Kidney (tissue), 14 donors: Measurements from ENCODE around the gene KIAA0825. TPM values are rescaled to one million over a fixed set of nuclear protein-coding genes. Genes with fewer than 3 reads are reported as not detected.

Source experiments
- DNase-seq, 5 donors: peaks; one replicate each; pipeline ENCODE4 v3.0.0-alpha.2; 2013 to 2020
- FAIRE-seq: peaks from 2 replicates; lab custom pipeline; 2012; peaks lifted over from hg19 to GRCh38; lab: Jason Lieb, UNC
- H3K27ac ChIP-seq, 2 donors: one replicate each; pipeline ENCODE4 v1.7.0; 2013; ENCODE audit warnings: low read depth in 2 of 2, low read length in 2 of 2, inconsistent platforms in 1 of 2
- H3K27me3 ChIP-seq: one replicate; pipeline ENCODE4 v1.7.1; 2013; ENCODE audit warnings: low read length, inconsistent platforms; ENCODE audit not compliant: control insufficient read depth, insufficient read depth
- H3K36me3 ChIP-seq, 3 donors: one replicate each; pipeline versions ENCODE4 v1.7.0 to v1.7.1; 2013; ENCODE audit warnings: low read length in 3 of 3, control low read depth in 1 of 3, inconsistent platforms in 1 of 3; ENCODE audit not compliant: insufficient read depth in 3 of 3, control insufficient read depth in 2 of 3
- H3K4me1 ChIP-seq, 3 donors: one replicate each; pipeline versions ENCODE4 v1.7.0 to v1.7.1; 2013; ENCODE audit warnings: low read length in 3 of 3, inconsistent platforms in 1 of 3, low read depth in 1 of 3; ENCODE audit not compliant: control insufficient read depth in 2 of 3, insufficient read depth in 2 of 3
- H3K4me3 ChIP-seq, 3 donors: one replicate each; pipeline versions ENCODE4 v1.7.0 to v1.8.1; 2013; ENCODE audit warnings: low read length in 3 of 3, control low read depth in 1 of 3, inconsistent platforms in 1 of 3
- H3K9ac ChIP-seq, 3 donors: one replicate each; pipeline versions ENCODE4 v1.7.0 to v1.7.1; 2013; ENCODE audit warnings: low read length in 3 of 3, control low read depth in 1 of 3, inconsistent platforms in 1 of 3
- H3K9me3 ChIP-seq, 3 donors: one replicate each; pipeline versions ENCODE4 v1.7.0 to v1.7.1; 2013; ENCODE audit warnings: low read length in 3 of 3, control low read depth in 1 of 3, inconsistent platforms in 1 of 3; ENCODE audit not compliant: control insufficient read depth in 2 of 3, insufficient read depth in 1 of 3
- intact Hi-C: fragments of 100-400 bp; cut with DNase I; formaldehyde crosslinking; loops from one replicate; pipeline ENCODE4 v1.11.1; 2022
- polyA plus RNA-seq: library from polyadenylated mRNA; stranded (reverse); fragments of 350-450 nt; fragmentation: Illumina TruSeq; extraction: RNeasy Lipid Tissue Mini Kit (QIAGEN cat#74804); gene quantifications from one replicate; pipeline ENCODE4 v1.2.3, GENCODE V29; 2014; ENCODE audit warnings: low read depth, low replicate concordance; ENCODE audit not compliant: insufficient read depth
- total RNA-seq: library from RNA; stranded (reverse); fragmentation: NEBNext Ultra II Directional; extraction: Animal tissue kit (Norgen Biotek cat#: 25700); gene quantifications from one replicate; pipeline ENCODE4 v1.2.1, GENCODE V29; 2021
- TF ChIP-seq, protein P1 (sequence below): IDR thresholded peaks from 3 replicates; pipeline ENCODE4 v1.5.1; 2012; ENCODE audit warnings: mild to moderate bottlenecking, moderate library complexity, borderline replicate concordance; ENCODE audit not compliant: insufficient read depth; ENCODE audit errors: extremely low read depth
- donor health status: control.
- donor health status: control.
- donor health status: control.
- donor health status: control.
- donor health status: control.
- donor health status: DM: yes; HTN: yes; CAD: no.
- donor health status: Normal renal cell carcinoma (clear cell type).

The KIAA0825 gene
- total and polyA plus RNA-seq, 2 donors from 2014 or later: 0.80 to 5.4 TPM

DNA sequence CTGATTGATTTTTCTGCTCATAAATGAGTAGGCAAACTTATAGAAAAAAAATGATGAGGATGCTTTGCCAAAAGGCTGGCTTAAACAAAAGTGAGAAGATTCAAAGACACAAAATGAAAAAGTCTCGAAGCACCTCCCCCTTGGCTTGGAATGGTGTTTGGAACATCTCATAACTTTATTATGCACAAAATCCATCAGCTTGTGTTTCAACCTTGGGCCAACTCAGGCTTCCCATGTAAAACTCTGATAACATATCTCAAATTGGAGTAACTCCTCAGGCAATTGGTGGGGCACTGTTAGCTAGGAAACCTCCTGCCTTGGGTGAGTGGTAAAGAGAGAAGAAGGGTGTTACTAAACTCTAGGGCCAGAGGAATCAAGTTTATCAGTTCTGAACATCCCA is 176.3 kb downstream of the KIAA0825 start:
- Histone ChIP-seq H3K9me3 (no peaks in the 10 kb centered on the region), H3K27ac (no peak overlapping the region), H3K9ac (no peak overlapping the region), H3K27me3 (no peaks in the 10 kb centered on the region), H3K36me3 (no peaks in the 10 kb centered on the region), H3K4me3 (no peak overlapping the region), H3K4me1 (no peaks in the 10 kb centered on the region)
- TF ChIP-seq, protein P1, sequence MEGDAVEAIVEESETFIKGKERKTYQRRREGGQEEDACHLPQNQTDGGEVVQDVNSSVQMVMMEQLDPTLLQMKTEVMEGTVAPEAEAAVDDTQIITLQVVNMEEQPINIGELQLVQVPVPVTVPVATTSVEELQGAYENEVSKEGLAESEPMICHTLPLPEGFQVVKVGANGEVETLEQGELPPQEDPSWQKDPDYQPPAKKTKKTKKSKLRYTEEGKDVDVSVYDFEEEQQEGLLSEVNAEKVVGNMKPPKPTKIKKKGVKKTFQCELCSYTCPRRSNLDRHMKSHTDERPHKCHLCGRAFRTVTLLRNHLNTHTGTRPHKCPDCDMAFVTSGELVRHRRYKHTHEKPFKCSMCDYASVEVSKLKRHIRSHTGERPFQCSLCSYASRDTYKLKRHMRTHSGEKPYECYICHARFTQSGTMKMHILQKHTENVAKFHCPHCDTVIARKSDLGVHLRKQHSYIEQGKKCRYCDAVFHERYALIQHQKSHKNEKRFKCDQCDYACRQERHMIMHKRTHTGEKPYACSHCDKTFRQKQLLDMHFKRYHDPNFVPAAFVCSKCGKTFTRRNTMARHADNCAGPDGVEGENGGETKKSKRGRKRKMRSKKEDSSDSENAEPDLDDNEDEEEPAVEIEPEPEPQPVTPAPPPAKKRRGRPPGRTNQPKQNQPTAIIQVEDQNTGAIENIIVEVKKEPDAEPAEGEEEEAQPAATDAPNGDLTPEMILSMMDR: no peak
- FAIRE-seq: no peak
- no peak for DNase-seq
- intact Hi-C loops: no loop called here

DNA sequence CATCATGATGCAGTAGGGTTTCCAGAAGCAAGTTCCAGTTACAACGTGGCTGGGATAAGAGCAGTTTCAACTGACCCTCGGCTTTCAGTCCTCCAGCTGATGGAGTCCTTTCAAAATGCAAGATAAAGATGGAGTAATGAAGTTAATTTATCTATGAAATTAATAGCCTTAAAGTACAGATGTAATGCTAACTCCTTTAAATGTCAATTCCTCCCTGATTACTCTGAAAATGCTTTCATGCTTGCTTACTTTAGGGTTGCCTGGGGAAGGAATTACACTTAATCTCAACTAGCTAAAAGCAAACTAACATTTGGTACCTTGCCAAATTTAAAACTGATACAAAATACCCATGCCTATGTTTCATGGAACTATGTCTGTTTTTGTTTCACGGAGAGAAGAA is 178.4 kb downstream of the KIAA0825 start:
- TF ChIP-seq, protein P1: no peak
- DNase-seq (peak in 1 of 5 donors; percentile 3), FAIRE-seq (no peak)
- no peaks in the 10 kb centered on the region for H3K4me1 ChIP-seq
- no peak overlapping the region for H3K9ac ChIP-seq
- H3K27me3 ChIP-seq: no peaks in the 10 kb centered on the region
- H3K27ac ChIP-seq: no peak overlapping the region
- intact Hi-C loops: no loop called here
- H3K36me3 ChIP-seq: no peaks in the 10 kb centered on the region
- H3K4me3 ChIP-seq: no peak overlapping the region
- H3K9me3 ChIP-seq: no peaks in the 10 kb centered on the region

DNA sequence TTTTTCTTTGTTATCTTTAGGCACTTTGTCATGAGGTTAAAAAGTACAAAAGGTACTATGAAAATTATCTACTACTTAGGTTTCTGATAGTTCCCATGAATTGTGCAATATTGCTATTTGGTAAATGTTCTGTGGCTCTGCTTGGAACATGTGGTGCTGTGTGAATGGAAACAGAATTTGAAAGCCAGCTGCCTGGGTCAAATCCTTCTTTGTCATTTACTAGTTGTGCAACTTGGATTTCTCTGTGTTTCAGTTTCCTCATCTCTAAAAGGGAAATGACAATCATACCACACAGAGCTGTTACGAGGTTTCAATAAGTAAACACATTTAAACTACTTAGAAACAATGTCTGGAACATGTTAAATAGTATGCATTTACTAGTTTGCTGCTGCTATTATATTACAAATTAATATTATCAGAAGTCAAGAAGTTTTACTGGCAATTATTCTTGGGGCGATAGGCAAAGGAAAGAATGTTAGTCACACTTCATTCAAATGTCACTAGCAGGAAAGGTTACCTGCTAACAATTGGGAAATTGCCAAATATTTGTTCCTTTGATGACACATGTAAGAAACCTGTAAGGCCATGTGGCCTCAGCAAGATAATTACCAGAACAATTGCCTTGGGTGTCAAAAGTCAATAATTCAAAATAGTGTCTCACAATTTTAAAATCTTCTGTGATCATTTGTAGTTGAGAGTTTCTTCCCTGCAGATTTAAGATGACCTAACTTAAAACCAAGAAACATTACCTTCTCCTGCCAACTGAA is 184.8 kb downstream of the KIAA0825 start:
- TF ChIP-seq, protein P1: no peak
- Histone ChIP-seq H3K4me3 (no peak overlapping the region), H3K9me3 (no peaks in the 10 kb centered on the region), H3K27me3 (no peaks in the 10 kb centered on the region), H3K27ac (no peak overlapping the region), H3K9ac (no peak overlapping the region), H3K36me3 (no peaks in the 10 kb centered on the region), H3K4me1 (no peaks in the 10 kb centered on the region)
- no peak for DNase-seq
- intact Hi-C loops: no loop called here
- FAIRE-seq: no peak
